ENCODE measurements around the gene TTC28.

Gene TTC28

GRCh38 chr22:27989758-27990450 is 689.7 kb downstream of the TTC28 start:
- H3K36me3 ChIP-seq (ENCODE audit: control insufficient read depth, insufficient read depth, low read length), result peaks cover 2% of the 10 kb centered on the region
- H3K9ac ChIP-seq (ENCODE audit: low read length), result no peak overlapping the region
- H3K9me3 ChIP-seq (ENCODE audit: control insufficient read depth, low read length), result no peaks in the 10 kb centered on the region

GRCh38 chr22:27988704-27989103 is 690.9 kb downstream of the TTC28 start:
- no peaks in the 10 kb centered on the region for H3K27me3 ChIP-seq (ENCODE audit: control insufficient read depth, insufficient read depth, low read length)
- peaks cover 7% of the 10 kb centered on the region for H3K36me3 ChIP-seq (ENCODE audit: control insufficient read depth, insufficient read depth, low read length)
- no peaks in the 10 kb centered on the region for H3K4me1 ChIP-seq (ENCODE audit: control insufficient read depth, insufficient read depth, low read length)
- H3K9ac ChIP-seq (ENCODE audit: low read length), result no peak overlapping the region
- no peaks in the 10 kb centered on the region for H3K9me3 ChIP-seq (ENCODE audit: control insufficient read depth, low read length)
- no peak overlapping the region for H3K4me3 ChIP-seq (ENCODE audit: low read length)

More at GRCh38 chr22:27989758-27990450, 689.7 kb downstream of the TTC28 start:
- no peaks in the 10 kb centered on the region for H3K27me3 ChIP-seq (ENCODE audit: control insufficient read depth, insufficient read depth, low read length)
- no peaks in the 10 kb centered on the region for H3K4me1 ChIP-seq (ENCODE audit: control insufficient read depth, insufficient read depth, low read length)
- H3K4me3 ChIP-seq (ENCODE audit: low read length), result no peak overlapping the region

- Histone ChIP-seq H3K9me3 (ENCODE audit: control insufficient read depth, low read length) (no peaks in the 10 kb centered on the region), H3K36me3 (ENCODE audit: control insufficient read depth, insufficient read depth, low read length) (peaks cover 7% of the 10 kb centered on the region), H3K9ac (ENCODE audit: low read length) (no peak overlapping the region), H3K4me3 (ENCODE audit: low read length) (no peak overlapping the region), H3K27me3 (ENCODE audit: control insufficient read depth, insufficient read depth, low read length) (no peaks in the 10 kb centered on the region), H3K4me1 (ENCODE audit: control insufficient read depth, insufficient read depth, low read length) (no peaks in the 10 kb centered on the region)
Measured at GRCh38 chr22:27987557-27987956, 692.1 kb downstream of the TTC28 start.

- H3K9ac ChIP-seq (ENCODE audit: low read length), result no peak overlapping the region
- H3K27me3 ChIP-seq (ENCODE audit: control insufficient read depth, insufficient read depth, low read length), result no peaks in the 10 kb centered on the region
- no peaks in the 10 kb centered on the region for H3K9me3 ChIP-seq (ENCODE audit: control insufficient read depth, low read length)
- H3K4me1 ChIP-seq (ENCODE audit: control insufficient read depth, insufficient read depth, low read length), result no peaks in the 10 kb centered on the region
- no peak overlapping the region for H3K4me3 ChIP-seq (ENCODE audit: low read length)
- H3K36me3 ChIP-seq (ENCODE audit: control insufficient read depth, insufficient read depth, low read length), result peaks cover 7% of the 10 kb centered on the region
Measured at GRCh38 chr22:27986937-27987336, 692.7 kb downstream of the TTC28 start.

- Histone ChIP-seq H3K4me1 (ENCODE audit: control insufficient read depth, insufficient read depth, low read length) (no peaks in the 10 kb centered on the region), H3K4me3 (ENCODE audit: low read length) (no peak overlapping the region), H3K9ac (ENCODE audit: low read length) (no peak overlapping the region), H3K9me3 (ENCODE audit: control insufficient read depth, low read length) (no peaks in the 10 kb centered on the region), H3K36me3 (ENCODE audit: control insufficient read depth, insufficient read depth, low read length) (peaks cover 7% of the 10 kb centered on the region), H3K27me3 (ENCODE audit: control insufficient read depth, insufficient read depth, low read length) (no peaks in the 10 kb centered on the region)
Measured at GRCh38 chr22:27986459-27986858, 693.2 kb downstream of the TTC28 start.

- no peaks in the 10 kb centered on the region for H3K4me1 ChIP-seq (ENCODE audit: control insufficient read depth, insufficient read depth, low read length)
- H3K36me3 ChIP-seq (ENCODE audit: control insufficient read depth, insufficient read depth, low read length), result peaks cover 7% of the 10 kb centered on the region
- no peaks in the 10 kb centered on the region for H3K27me3 ChIP-seq (ENCODE audit: control insufficient read depth, insufficient read depth, low read length)
- H3K9me3 ChIP-seq (ENCODE audit: control insufficient read depth, low read length), result no peaks in the 10 kb centered on the region
- no peak overlapping the region for H3K4me3 ChIP-seq (ENCODE audit: low read length)
- no peak overlapping the region for H3K9ac ChIP-seq (ENCODE audit: low read length)
Measured at GRCh38 chr22:27985323-27986275, 694.0 kb downstream of the TTC28 start.

- H3K27me3 ChIP-seq (ENCODE audit: control insufficient read depth, insufficient read depth, low read length), result no peaks in the 10 kb centered on the region
- H3K4me1 ChIP-seq (ENCODE audit: control insufficient read depth, insufficient read depth, low read length), result no peaks in the 10 kb centered on the region
- no peak overlapping the region for H3K4me3 ChIP-seq (ENCODE audit: low read length)
- no peaks in the 10 kb centered on the region for H3K9me3 ChIP-seq (ENCODE audit: control insufficient read depth, low read length)
- H3K36me3 ChIP-seq (ENCODE audit: control insufficient read depth, insufficient read depth, low read length), result peaks cover 7% of the 10 kb centered on the region
- H3K9ac ChIP-seq (ENCODE audit: low read length), result no peak overlapping the region
Measured at GRCh38 chr22:27984723-27985122, 694.9 kb downstream of the TTC28 start.

- H3K27me3 ChIP-seq (ENCODE audit: control insufficient read depth, insufficient read depth, low read length), result no peaks in the 10 kb centered on the region
- H3K9ac ChIP-seq (ENCODE audit: low read length), result no peak overlapping the region
- H3K9me3 ChIP-seq (ENCODE audit: control insufficient read depth, low read length), result no peaks in the 10 kb centered on the region
- H3K4me3 ChIP-seq (ENCODE audit: low read length), result no peak overlapping the region
- no peaks in the 10 kb centered on the region for H3K4me1 ChIP-seq (ENCODE audit: control insufficient read depth, insufficient read depth, low read length)
- peaks cover 7% of the 10 kb centered on the region for H3K36me3 ChIP-seq (ENCODE audit: control insufficient read depth, insufficient read depth, low read length)
Measured at GRCh38 chr22:27984001-27984695, 695.5 kb downstream of the TTC28 start.

GRCh38 chr22:27983361-27983791 is 696.3 kb downstream of the TTC28 start:
- peaks cover 7% of the 10 kb centered on the region for H3K36me3 ChIP-seq (ENCODE audit: control insufficient read depth, insufficient read depth, low read length)
- H3K9me3 ChIP-seq (ENCODE audit: control insufficient read depth, low read length), result no peaks in the 10 kb centered on the region
- no peaks in the 10 kb centered on the region for H3K27me3 ChIP-seq (ENCODE audit: control insufficient read depth, insufficient read depth, low read length)
- H3K4me1 ChIP-seq (ENCODE audit: control insufficient read depth, insufficient read depth, low read length), result no peaks in the 10 kb centered on the region
- H3K9ac ChIP-seq (ENCODE audit: low read length), result no peak overlapping the region
- no peak overlapping the region for H3K4me3 ChIP-seq (ENCODE audit: low read length)

GRCh38 chr22:27982630-27983180 is 696.9 kb downstream of the TTC28 start:
- H3K9ac ChIP-seq (ENCODE audit: low read length), result no peak overlapping the region
- H3K9me3 ChIP-seq (ENCODE audit: control insufficient read depth, low read length), result no peaks in the 10 kb centered on the region
- H3K4me3 ChIP-seq (ENCODE audit: low read length), result no peak overlapping the region
- H3K36me3 ChIP-seq (ENCODE audit: control insufficient read depth, insufficient read depth, low read length), result peaks cover 7% of the 10 kb centered on the region
- no peaks in the 10 kb centered on the region for H3K4me1 ChIP-seq (ENCODE audit: control insufficient read depth, insufficient read depth, low read length)
- no peaks in the 10 kb centered on the region for H3K27me3 ChIP-seq (ENCODE audit: control insufficient read depth, insufficient read depth, low read length)

- no peak overlapping the region for H3K9ac ChIP-seq (ENCODE audit: low read length)
- no peaks in the 10 kb centered on the region for H3K27me3 ChIP-seq (ENCODE audit: control insufficient read depth, insufficient read depth, low read length)
- H3K9me3 ChIP-seq (ENCODE audit: control insufficient read depth, low read length), result no peaks in the 10 kb centered on the region
- H3K4me1 ChIP-seq (ENCODE audit: control insufficient read depth, insufficient read depth, low read length), result no peaks in the 10 kb centered on the region
- peaks cover 7% of the 10 kb centered on the region for H3K36me3 ChIP-seq (ENCODE audit: control insufficient read depth, insufficient read depth, low read length)
- H3K4me3 ChIP-seq (ENCODE audit: low read length), result no peak overlapping the region
Measured at GRCh38 chr22:27982106-27982505, 697.5 kb downstream of the TTC28 start.
